ENCODE data around the gene TNS3.
"Not testable (repeated sequence)": the region's sequence is repeated elsewhere in the genome, so short reads cannot be mapped to it uniquely, and the experiment has no call there.

TNS3 gene

DNA sequence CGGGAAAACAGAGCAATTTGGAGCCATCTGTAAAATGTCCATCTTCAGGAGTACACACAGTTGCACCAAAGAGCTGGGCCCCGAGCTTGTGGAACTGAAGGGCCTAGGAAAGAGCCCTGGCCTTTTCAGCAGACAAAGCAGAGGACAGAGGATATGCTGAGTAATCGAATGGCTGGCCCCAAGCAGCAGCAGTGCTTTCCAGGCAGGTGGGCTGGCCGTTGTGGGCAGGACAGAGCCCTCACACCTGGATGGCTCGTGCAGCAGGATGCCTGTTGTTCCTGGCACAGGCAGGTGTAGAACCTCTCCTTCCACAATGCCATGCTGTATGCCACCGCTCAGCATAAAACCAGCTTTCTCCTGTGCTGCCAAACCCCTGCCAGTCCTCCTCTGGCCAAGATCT lies 32.5 kb upstream of the TNS3 start:
- Mint-ChIP-seq H3K4me3 (no peak overlapping the region), H3K27ac (no peak overlapping the region), H3K36me3 (ENCODE audit: low read depth) (no peaks in the 10 kb centered on the region), H3K27me3 (ENCODE audit: low read depth, poor library complexity) (peaks cover 18% of the 10 kb centered on the region), H3K9me3 (no peaks in the 10 kb centered on the region), H3K4me1 (peaks cover 30% of the 10 kb centered on the region)
- no peak for DNase-seq
- TF ChIP-seq, protein P1, sequence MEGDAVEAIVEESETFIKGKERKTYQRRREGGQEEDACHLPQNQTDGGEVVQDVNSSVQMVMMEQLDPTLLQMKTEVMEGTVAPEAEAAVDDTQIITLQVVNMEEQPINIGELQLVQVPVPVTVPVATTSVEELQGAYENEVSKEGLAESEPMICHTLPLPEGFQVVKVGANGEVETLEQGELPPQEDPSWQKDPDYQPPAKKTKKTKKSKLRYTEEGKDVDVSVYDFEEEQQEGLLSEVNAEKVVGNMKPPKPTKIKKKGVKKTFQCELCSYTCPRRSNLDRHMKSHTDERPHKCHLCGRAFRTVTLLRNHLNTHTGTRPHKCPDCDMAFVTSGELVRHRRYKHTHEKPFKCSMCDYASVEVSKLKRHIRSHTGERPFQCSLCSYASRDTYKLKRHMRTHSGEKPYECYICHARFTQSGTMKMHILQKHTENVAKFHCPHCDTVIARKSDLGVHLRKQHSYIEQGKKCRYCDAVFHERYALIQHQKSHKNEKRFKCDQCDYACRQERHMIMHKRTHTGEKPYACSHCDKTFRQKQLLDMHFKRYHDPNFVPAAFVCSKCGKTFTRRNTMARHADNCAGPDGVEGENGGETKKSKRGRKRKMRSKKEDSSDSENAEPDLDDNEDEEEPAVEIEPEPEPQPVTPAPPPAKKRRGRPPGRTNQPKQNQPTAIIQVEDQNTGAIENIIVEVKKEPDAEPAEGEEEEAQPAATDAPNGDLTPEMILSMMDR (IDR thresholded peaks at IDR 0.05), result no peak

DNA sequence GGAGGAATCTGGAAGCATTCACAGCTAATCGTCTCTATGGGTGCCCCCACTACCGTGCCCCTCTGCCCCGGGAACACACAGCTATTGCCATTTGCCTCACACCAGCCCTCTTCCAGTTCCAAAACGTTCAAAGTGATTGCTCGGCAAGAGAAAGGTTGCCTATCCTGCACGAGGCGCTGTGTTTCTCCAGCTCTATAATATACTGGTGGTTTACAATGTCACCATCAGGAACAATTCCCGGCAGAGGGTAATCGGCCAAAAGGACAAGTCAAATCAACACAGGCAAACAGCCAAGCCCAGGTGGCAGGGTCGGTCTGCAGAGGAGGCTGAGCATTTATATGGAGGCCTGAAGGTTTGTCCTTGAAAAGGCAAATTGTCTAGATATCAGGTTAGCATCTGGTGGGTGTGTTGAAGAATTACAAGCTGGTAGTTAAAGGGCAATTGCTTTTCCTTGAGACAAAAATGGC lies 29.2 kb upstream of the TNS3 start:
- Mint-ChIP-seq H3K27me3 (ENCODE audit: low read depth, poor library complexity) (peaks cover 20% of the 10 kb centered on the region), H3K9me3 (no peaks in the 10 kb centered on the region), H3K36me3 (ENCODE audit: low read depth) (no peaks in the 10 kb centered on the region), H3K4me3 (no peak overlapping the region), H3K4me1 (peaks cover 30% of the 10 kb centered on the region), H3K27ac (peak overlapping the region; percentile 90)
- DNase-seq, result no peak
- TF ChIP-seq, protein P1 (IDR thresholded peaks at IDR 0.05), result no peak

DNA sequence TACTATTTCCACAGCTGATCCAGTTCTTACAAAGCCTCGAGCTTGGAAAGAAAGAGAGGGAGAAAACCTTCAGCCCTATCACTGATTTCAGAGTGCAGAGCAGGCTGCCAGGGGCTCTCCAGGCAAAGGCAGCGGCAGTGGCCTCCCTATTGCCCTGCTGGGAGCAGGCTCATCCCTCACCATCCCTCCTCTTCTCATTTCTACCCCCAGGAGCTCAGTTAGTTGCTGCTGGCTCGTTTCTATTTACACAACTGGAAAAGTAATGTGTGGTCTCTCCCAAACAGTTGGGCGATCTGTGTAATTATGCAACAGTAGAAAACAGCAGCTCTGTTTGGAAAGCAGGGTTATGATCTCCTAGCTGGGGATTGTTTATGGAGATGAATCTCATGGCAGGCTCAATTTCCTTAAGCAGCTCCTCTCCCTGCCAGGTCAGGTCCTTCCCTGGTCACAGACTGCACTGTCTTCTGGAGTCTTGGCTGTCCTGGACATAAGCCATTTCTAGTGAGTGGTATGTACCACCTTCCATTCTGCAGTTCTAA lies 28.7 kb upstream of the TNS3 start:
- TF ChIP-seq, protein P1 (IDR thresholded peaks at IDR 0.05), result no peak
- H3K27me3 Mint-ChIP-seq (ENCODE audit: low read depth, poor library complexity), result peaks cover 21% of the 10 kb centered on the region
- H3K36me3 Mint-ChIP-seq (ENCODE audit: low read depth), result no peaks in the 10 kb centered on the region
- H3K9me3 Mint-ChIP-seq, result no peaks in the 10 kb centered on the region
- H3K4me3 Mint-ChIP-seq, result no peak overlapping the region
- H3K27ac Mint-ChIP-seq, result peak overlapping the region; percentile 90
- DNase-seq, result no peak
- H3K4me1 Mint-ChIP-seq, result peaks cover 30% of the 10 kb centered on the region

DNA sequence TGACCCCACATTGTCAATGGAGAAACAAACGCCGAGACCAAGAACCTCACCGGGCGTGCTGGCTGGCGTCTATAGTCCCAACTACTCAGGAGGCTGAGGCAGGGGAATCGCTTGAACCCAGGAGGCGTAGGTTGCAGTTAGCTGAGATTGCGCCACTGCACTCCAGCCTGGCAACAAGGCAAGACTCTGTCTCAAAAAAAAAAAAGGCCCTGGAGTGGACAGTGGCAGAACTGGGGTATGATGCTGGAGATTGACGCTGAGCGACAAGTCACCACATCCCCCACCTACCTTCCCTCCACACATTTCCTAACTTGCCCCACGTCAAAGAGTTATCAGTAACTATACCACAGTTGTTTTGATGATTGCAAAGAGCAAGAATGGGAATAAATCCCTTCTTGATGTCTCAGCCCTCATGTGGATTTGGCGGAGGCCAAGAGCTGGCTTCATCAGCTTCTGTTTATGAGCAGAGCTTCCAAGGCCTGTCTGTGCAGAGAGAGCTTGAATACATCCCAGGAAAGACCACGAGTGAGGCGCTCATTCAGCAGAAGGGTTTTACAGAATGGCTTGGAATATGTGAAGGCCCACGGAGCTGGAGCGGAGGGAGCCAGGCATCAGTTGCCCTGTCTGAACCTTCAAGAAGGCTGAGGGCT lies 28.0 kb upstream of the TNS3 start:
- DNase-seq, result no peak
- no peaks in the 10 kb centered on the region for H3K36me3 Mint-ChIP-seq (ENCODE audit: low read depth)
- peaks cover 30% of the 10 kb centered on the region for H3K4me1 Mint-ChIP-seq
- TF ChIP-seq, protein P1 (IDR thresholded peaks at IDR 0.05), result no peak
- H3K27ac Mint-ChIP-seq, result peak overlapping the region; percentile 64
- H3K4me3 Mint-ChIP-seq, result no peak overlapping the region
- H3K27me3 Mint-ChIP-seq (ENCODE audit: low read depth, poor library complexity), result peaks cover 26% of the 10 kb centered on the region
- no peaks in the 10 kb centered on the region for H3K9me3 Mint-ChIP-seq

DNA sequence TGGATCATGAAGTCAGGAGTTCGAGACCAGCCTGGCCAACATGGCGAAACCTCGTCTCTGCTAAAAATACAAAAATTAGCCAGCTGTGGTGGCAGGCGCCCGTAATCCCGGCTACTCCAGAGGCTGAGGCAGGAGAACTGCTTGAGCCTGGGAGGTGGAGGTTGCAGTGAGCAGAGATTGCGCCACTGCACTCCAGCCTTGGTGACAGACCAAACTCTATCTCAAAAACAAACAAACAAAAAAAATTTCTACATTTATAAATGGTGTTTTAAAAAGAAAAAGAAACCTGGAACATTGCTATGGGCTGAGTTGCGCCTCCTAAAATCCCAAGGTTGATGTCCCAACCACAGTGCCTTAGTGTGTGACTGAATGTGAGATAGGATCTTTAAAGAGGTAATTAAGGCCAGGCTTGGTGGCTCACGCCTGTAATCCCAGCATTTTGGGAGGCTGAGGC lies 24.7 kb upstream of the TNS3 start:
- DNase-seq; H3K27ac Mint-ChIP-seq; H3K36me3 Mint-ChIP-seq (ENCODE audit: low read depth); H3K9me3 Mint-ChIP-seq; H3K4me3 Mint-ChIP-seq: not testable (repeated sequence)
- H3K27me3 Mint-ChIP-seq (ENCODE audit: low read depth, poor library complexity), result peaks cover 24% of the 10 kb centered on the region
- peaks cover 30% of the 10 kb centered on the region for H3K4me1 Mint-ChIP-seq

DNA sequence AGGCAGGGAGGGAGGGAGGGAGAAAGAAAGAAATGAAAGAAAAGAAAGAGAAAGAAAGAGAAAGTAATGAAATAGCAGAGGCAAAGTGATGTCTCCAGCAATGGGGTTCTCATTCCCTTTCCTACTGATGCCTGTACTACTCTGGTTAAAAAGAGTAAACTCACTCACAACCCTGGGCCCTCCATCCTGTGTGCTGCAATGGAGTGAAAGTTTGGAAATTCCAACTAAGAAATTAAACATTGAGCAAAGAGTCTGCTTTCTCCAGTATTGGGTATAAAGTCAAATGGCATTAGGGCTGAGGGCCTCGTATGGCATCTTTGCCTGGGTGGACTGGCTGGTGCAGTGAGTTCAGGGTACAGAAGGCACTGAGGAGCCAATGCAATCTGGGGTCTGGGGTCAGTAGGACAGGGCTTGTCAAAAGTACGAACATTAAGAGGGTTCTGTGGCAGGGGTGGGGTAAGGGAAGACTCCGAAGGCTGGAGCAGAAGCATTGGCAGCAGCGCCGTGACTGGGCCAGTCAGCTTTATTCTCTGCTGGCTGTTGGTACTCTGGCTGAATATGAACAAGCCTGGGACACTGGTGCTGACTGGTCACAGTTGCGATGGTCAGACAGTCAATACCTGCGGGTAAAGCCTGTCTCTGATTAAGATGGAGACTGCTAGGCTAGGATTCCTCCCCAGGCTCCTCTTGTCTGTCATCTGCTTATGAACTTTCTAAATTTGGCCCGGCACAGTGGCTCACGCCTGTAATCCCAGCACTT lies 24.1 kb upstream of the TNS3 start:
- Mint-ChIP-seq H3K4me1 (peaks cover 31% of the 10 kb centered on the region), H3K27ac (no peak overlapping the region), H3K36me3 (ENCODE audit: low read depth) (no peaks in the 10 kb centered on the region), H3K4me3 (no peak overlapping the region), H3K9me3 (peaks cover 6% of the 10 kb centered on the region), H3K27me3 (ENCODE audit: low read depth, poor library complexity) (peaks cover 22% of the 10 kb centered on the region)
- no peak for DNase-seq
- TF ChIP-seq, protein P1 (IDR thresholded peaks at IDR 0.05), result no peak

Data from nephron progenitor cell (in vitro differentiated cells).